ENCODE results near the gene ARHGAP21.
A peak's percentile ranks its signal among the peaks of the same experiment; 100 is the strongest.

The ARHGAP21 gene

DNA sequence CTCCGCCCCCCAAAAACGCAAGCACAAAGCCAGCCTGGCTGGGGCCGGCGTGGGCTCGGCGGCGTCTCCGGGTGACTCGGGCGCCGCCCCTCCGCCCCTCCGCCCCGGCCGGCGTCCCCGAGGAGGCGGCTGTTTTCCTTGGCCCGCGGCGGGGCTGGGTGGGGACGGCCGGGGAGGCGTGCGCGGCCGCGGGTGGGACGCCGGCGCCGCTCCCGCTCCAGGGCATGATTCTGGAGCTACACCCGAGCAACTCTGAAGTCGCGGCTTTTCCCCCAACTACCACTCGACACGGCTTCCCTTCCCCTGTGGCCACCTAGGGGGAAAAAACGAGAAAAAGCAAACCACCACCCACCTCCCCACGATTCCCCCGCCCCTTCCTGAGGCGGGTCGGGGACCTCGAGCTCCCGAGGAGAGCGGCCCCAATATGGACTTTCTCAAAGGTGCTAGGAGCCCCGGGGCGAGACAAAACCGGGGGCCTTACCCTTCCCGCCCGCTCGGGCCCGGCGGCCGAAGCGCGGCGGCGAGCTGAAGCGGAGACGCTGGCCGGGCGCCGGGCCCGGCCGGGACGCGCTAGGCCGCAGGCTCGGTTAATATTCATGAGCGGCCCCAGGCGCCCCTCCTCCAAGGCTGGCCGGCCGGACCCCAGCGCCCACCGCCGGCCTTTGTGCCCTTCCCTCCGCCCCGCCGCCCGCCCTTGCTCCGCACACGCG is 856 bp downstream of the ARHGAP21 start:
- DNase-seq = peak; percentile 71

DNA sequence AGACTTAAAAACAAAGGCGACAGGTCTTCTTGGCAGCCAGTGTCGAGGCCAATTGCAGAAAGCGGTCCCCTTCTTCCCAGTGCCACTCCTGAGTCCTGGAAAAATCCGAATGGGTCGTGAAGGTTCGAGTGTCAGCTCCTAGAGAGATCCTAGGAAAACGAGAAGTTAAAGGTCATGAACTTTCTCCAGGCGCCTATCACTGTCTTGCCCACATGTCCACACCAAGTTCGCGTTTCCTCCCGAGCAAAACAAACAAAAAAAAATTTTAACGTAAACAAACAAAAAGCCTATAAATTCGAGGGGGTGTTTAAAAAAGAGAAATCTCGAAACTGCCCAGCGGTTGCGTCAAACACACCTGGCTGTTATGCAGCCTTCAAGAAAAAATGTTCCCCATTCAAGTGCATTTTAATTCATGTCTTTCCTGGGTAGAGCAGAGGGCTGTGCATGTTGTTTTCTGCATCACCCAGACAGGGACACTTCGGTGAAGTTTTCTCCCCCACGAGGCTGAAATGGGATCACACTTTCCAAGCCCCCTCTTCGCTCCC is 1.5 kb downstream of the ARHGAP21 start:
- no peak for DNase-seq

DNA sequence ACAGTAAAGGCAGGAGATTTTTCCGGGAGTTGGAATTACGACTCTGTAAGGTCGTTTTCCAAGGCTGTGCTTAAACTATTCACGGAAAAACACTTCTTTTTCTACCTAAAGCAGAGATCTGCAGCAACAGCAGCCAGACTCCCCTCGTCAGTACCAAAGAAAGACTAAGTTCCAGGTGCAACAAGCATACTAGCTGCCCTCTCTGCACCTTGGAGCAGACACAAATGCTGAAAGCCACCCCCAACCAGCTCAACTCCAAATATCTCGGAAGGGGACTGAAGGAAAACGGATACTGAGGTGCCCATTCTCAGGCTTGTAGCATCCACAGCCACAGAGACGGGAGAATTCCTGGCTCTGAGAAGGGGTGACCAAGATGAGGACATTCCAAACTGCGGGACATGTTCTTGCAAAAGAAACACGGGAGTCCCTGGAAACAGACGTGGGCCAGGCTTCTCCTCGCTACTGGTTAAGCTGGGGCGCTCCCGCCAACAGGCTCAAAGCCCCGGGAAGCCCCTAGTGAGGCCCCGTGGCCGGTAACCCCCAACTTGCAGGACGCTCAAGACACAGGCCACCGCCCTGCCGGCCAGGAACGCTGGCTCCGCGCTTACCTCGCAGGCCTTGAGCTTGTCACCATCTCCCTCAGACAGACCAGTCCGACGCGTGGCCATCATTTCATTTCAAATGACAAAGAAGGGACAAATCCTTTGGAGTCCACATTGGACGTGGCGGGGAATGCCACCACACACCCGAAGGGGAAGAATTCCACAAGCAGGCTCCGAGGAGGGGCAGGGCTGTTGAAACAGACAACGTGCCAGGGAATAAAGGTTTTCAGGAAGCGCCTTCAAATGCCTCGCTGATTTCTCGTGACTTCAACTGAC is 2.2 kb downstream of the ARHGAP21 start:
- DNase-seq = no peak

DNA sequence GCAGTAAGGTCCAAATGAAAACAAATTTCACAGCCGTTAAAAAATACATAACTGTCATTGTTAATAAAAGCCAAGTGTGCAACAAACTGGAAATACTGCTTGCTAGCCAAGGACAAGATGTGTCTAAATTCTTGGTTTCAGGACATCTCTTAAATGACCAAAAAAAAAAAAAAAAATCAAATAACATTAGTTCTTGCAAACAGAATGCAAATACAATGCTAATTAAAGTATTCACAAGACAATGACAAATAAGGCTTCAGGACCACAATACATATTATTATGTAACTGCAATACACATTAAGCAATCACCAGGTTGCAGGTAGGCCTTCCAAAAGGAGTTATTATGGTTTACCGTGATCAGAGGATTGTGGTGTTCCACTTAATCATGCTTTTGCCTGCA is 3.6 kb downstream of the ARHGAP21 start:
- DNase-seq = no peak

DNA sequence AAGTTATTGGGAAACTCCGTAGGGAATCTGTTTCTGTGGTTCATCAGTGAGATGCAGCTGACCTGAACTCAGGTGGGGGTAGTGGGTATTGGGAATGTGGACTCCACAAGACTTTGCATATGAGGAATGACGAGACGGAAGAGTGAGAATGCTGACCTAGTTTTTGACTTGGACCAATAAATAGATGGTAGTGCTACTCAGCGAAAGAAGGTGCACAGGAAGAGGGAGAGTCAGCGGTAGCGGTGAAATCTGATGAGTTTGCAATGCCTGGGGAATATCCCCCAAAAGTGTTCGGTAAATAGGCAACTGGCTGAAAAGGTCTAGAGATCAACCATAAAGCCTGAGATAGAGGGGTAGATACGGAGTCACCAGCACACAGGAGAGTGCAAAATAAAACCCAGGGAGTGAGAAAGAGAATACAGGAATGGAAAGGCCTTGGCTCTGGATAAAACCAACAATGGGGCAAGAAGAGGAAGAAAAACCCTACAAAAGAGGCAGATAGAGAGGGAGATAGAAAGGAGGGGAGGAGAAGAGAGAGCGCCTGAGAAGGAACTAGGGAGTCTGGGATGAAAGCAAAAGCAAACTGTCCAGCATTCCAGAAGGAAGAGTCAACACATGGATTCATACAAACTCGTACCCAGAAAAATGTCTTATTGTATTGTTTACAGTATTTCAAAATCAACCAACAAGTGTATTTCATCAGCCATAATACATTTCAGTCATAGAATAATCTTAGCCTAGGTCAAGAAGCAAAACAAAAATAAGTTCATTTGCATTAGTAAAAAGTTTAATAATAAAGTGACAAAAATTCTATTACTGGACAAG is 5.4 kb downstream of the ARHGAP21 start:
- peak; percentile 83 for DNase-seq

DNA sequence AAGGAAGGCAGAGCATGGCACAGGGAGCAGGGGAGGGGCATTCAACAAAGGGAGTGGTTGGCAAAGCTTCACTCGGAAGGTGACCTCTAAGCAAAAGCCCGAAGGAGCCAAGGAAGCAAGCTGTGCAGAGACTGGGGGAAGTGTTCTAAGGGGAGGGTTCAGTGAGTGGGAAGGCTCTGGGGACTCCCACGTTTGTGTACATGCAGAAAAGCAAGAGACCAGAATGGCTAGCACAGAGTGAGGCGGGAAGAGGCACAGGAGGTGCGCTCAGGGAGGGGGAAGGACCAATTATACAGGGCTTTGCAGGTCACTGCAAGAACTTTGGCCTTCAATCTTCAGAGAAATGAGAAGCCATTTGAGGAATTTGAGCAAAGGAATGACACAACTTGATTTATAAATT is 7.4 kb downstream of the ARHGAP21 start:
- no peak for DNase-seq

DNA sequence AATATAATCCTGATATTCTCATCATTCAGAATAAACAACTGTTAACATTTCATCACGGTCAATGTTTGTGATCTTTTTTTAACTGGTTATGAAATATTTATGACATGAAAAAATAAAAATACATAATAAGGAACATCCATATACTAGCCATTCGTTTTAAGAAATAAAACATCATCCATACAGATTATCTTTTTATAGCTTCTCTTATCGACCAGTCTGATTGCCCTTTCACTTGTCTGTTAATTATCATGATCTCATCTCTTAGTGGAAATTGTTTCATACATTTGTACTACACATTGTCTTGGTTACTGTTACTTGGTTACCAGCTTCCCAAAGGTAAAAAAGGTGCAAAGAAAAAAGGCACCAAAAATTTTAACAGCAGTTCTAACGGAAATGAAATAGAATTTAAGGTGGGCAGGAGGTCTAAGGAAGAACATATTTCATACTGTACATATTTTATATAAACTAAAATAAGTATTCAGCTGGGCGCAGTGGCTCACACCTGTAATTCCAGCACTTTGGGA is 8.4 kb downstream of the ARHGAP21 start:
- no peak for DNase-seq

DNA sequence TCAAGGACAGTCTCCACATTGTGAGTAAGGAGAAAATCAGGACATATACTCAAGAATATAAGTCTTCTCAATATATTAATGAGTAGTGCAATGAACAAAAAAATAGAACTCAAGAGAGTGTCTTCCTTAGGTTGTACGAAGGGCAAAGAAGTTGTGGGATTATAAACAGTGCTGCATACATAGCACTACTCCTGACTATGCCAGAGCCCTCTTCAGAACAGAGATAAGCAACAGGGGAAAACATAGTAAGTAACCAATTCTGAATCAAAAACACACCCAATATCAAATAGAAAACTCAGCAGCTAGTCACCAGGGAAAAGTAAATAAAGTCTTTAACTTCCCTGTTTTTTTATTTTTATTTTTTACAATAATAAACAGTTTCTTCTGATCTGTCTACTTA is 10.6 kb downstream of the ARHGAP21 start:
- DNase-seq = no peak

DNA sequence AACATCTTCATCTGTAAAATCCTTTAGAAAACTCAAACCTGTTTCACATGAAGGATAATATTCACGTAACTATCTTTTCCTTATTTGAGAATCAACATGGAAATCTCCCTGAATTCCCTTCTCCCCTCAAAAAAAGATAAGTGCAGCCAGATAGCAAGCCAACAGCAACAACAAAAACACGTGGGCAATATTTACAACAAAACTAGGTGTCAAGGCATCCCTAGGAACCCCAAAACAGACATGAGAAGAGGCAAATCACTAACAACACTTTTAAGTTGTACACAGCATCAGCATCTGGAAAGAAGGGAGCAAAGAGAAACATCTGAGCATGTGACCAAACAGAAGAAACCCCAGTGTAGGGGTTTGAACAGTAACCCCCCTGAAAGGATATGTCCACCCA is 12.2 kb downstream of the ARHGAP21 start:
- DNase-seq = no peak

DNA sequence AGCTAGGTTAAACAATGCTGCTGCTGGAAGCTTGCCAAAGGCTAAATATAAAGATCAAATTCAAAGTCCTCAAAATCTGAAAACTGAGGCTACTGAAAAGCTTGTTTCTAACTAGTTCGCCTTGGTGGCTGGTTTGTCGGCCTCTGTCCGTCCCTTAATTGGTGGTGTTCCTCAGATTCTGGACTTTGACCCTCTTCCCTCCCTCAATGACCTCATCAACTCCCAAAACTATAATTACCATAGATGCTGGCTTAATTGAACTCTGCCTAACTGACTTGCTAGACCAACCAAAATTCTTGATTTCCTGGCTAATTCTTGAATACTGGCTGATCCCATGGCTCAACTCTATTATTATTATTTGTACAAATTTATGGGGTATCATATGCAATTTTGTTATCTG is 15.6 kb downstream of the ARHGAP21 start:
- no peak for DNase-seq

DNA sequence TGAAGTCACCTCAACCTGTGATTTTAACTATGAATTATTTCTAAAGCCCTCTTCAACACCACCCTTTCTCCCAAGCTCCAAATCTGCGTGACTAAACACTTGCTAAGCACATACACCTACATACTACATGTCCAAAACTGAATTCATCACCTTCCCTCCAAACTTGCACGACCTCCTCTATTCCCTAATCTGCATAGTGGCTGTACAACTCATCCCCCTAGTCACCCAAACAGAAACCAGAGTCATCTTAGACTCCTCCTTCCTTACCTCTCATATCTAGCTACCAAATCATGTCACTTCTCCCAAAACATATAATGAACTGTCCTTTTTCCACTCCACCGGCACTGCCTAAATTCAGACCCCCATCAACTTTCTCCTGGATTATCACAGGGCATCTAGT is 16.2 kb downstream of the ARHGAP21 start:
- DNase-seq = no peak

DNA sequence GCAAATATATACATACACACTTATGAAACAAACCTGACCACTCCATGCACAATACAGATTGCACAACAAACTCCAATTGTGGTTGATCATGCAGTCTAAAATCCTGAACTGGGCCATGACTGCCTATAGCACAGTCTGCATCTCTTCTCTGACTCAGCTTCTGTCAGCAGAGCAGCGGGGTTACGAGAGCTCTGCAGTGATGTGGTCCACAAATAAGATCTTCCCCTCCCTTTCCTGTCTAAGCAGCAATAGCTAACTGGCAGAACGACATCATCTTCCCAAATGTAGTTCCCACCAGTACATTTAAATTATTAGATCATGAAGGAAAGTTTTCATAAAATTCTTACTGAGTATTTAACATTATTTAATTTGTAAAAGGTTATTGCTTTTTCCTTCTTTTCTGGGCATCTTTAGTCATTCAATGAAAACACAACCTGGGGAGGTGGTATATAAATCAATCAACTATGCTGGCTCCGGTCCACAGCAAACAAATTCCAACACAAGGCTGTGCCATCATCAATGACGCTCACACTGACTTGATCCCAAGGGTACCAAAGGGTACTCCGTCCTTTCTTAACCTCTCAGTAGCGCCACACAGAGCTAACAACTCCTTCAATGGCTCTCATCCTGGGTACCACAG is 17.1 kb downstream of the ARHGAP21 start:
- DNase-seq = peak; percentile 94

DNA sequence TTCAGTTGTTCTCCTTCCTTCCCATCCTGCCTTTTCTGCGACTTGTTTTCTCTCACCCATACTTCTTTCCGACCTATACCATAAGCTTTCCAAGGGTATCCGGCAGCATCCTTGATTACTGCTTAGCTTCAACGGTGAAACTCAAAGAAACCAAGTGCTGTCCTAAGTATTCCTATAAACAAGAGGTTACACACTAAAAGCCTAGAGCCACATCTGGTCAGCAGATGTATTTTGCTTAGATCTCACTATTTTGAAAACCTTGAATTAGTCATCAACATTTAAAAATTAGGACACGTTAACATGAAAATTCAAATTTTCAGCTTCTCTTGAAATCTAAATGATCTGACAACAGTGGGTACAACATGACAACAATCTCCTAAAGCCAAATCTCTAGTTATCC is 20.0 kb downstream of the ARHGAP21 start:
- DNase-seq = peak; percentile 68

DNA sequence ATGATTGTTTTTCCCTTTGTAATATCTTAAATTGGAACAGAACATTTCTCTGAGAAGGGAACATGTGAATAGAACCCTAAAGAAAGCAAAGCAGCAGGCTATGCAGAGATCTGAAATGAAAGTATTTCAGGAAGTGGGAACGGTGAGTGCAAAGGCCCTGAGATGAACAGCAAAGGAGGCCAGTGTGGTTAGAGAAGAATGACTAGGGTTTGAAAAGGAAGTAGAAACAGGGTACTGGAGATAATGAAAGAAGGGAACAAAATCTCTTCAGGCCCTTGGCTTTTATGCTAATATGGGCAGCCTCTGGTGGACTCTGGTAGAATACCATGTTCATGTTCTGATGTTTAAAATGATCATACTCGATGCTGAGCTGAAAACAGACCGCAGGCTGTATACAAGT is 22.2 kb downstream of the ARHGAP21 start:
- DNase-seq = no peak

DNA sequence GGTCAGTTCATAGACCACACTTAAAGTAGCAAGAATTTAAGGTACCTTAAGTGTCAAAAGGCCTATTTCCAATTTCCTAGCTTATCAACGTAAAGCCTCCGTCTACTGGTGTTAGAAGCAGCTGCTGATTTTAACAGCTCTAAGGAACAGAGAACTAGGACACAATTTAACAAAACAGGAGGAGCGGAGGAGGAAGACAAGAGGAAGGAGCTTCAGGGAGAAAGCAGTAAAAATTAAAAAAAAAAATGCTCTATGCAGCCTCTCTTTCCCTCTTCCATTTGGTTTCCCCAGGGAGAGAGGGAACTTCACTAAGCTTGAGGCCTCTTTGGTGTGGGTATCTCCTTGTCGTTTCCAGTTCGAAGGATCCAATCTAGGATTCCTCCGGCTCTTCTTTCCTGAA is 22.7 kb downstream of the ARHGAP21 start:
- DNase-seq = no peak

DNA sequence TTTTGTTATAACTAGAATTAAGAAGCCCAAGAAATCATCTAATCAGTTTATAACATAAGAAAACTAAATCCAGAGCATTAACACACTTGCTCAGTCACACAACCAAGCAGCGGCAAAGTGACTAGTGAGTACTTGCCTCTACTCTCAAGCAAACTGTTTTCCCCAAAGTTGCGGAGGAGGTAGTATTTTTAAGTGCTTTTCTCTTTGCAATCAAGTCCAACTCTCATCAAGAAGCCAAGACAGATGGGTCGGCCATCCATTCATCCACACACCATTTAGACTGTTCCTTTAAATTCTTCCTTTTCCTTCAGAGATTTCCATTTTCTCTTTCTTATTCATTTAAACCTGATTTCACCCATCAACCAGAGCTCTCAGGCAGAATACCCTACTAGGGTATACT is 25.4 kb downstream of the ARHGAP21 start:
- DNase-seq = no peak

DNA sequence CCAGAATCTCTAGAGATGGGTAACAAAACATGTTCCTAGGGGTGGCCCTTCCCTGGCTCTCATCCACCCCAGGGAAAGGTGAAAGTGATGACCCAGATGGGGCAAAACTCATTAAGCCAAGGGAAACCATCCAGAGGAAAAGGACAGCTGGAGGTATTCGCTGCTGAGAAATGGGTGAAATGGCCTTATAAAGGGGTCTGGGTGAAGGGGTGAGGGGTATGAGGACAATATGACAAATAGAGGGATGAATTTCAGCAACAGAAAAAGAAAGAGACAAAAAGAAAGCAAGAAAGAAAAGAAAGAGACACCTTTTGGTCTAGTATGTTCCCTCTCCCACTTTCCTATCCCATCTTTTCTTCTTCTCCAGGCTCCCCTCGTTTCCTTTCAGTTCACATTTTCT is 26.6 kb downstream of the ARHGAP21 start:
- no peak for DNase-seq

DNA sequence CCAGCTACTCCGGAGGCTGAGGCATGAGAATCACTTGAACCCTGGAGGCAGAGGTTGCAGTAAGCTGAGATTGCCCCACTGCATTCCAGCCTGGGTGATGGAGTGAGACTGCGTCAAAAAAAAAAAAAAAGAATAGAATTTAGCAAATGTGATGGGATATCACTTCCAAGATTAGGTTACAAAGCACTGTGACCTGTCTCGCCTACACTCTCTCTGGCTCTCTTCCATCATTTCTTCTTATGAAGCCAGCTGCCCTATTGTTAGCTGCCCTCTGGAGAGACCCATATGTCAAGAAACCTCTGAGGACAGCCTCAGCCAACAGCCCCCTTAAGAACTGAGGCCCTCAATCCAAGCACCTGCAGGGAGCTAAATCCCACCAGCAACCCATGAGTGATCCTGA is 28.2 kb downstream of the ARHGAP21 start:
- no peak for DNase-seq

DNA sequence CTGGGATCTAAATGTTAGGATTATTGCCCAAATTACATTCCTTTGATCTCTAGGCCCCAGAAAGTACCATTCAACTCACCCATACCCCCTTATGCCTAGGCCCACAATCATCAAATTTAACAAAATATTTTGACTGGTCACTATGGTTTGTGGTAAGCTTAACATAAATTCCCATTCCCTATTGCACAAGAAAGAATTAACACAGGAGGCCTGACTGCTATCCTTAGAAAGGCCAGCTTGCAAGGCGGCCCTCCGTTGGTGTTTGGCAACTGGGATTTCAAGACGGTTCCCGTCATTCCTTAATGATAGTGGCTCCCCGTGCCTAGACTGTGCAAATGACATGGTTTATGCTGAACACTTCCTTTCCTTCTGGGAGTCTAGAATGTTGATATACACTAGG is 29.6 kb downstream of the ARHGAP21 start:
- DNase-seq = peak; percentile 27

DNA sequence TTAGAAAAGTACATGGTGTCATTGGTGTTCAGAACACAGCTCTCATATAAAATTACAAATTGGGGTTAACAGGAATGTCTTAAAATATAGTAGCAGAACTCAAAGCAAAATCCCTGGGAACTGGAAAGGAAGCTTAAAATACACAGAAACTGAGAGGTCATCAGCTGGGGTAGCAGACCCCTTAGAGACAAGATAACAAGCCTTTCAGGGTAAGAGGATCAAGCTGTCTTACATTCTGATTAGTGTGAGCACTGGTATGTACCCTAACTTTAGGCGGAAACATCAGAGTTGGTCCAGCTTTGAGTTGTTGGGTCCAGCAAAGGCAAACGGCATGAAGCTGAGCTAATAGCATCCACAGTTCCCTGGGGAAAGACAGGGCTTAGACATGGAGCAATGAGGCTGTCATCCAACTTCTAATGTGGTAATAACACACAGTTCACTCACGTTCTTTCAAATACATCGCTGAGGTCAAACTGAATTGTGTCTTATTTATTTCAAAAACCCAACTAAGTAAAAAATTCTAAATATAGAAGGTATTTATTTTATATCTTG is 32.6 kb downstream of the ARHGAP21 start:
- peak; percentile 35 for DNase-seq

DNA sequence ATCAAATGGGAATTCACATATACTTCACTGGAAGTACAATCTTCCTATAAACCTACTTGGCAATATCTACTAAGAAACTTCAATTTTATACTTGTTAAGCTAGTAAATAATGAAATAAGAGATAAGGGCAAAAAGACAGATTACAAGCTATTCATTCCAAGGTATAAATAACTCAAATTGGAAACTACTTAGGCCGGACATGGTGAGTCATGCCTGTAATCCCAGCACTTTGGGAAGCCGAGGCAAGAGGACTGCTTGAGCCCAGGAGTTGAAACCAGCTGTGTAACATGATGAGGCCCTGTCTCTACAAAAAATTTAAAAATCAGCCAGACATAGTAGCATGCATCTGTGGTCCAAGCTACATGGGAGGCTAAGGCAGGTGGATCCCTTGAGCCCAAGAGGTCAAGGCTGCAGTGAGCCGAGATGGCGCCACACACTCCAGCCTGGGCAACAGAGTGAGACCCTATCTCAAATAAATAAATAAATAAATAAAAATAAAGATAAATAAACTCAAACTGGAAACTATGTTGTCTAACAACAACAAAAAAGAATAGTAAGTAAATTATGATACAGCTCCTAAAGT is 37.6 kb downstream of the ARHGAP21 start:
- peak; percentile 58 for DNase-seq

DNA sequence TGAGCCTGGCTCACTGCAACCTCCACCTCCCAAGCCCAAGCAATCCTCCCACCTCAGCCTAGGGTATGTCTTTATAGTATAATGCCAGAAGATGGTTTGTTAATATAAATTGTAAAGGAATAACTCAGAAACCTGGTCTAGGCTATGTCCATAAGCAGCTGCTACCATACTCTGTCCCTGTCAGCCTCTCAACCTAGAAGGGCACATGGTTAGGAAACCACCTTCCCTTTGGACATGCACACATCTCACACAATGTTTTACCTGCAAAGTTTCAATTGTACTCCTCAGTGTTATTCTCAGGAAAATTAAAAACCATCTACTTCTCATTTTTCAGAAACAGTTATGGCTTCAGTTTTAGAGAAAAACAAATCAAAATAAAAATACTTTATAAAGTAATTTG is 40.1 kb downstream of the ARHGAP21 start:
- no peak for DNase-seq

All from fibroblast of skin of right biceps (primary cell).